ENCODE results near the gene RTL5. TPM values are rescaled to one million over a fixed set of nuclear protein-coding genes. Genes with fewer than 3 reads are reported as not detected.

Gene RTL5
- total and polyA plus RNA-seq, 10 of the 15 experiments (the other 5 are each of a cell fraction or from before 2014, with no cell fraction given), result under 0.01 to 0.10 (median 0.03) TPM; not detected in 5

DNA sequence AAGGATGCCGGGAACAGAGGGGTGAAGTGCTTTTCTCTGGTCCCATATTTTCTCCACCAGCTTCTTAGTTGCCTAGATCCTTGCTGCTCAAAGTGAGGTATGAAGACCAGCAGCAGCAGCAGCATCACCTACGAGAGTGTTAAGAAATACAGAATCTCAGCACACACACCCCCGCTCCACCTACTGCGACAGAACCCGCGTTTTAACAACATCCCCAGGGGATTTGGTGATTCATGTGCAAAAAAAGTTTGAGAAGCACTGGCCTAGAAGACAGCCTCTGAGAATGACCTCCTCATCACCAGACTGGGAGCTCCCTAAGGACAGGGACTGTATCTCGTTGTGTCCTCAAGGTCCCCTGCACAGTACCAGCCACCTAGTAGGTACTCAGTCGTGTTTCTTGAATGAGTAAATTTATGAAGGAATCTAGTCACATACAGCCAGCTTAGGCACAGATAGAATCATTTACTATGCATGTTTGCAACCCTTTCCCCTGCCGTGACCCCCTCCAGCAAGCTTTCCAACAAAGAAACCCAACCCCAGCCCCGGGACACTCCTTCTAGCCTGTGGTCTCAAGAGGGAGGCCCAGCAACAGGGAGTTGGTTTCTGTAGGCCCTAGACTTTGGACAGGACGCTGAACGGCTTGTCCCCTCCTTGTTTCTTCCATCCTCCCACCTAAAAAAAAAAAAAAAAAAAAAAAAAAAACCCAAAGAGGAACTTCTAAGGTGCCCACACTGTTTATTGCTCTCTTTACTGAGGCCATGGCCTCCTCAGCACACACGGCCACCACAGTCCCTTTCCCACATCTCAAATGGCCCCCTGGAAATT is 21.5 kb downstream of the RTL5 start:
- peaks cover 1 to 3% of the 10 kb centered on the region in 2 experiments; a peak in 2 of 4 replicates for H3K27me3 ChIP-seq (replicated peaks in 1 of 2; ENCODE audit: control insufficient read depth in 2 of 2, insufficient read depth in 2 of 2, low read length in 1 of 2)
- CTCF ChIA-PET, result interaction anchor here (0.7 to 1.0 kb wide), 2 partner anchors 16 to 92 kb away, joined by 3 read pairs; no protein-coding TSS in a partner anchor
- no peak overlapping the region for H3K4me3 ChIP-seq
- WGBS (ENCODE audit: insufficient coverage, insufficient replicate concordance, low lambda C conversion rate, missing lambda C conversion rate), result 15% methylated on average over 12 of the region's 13 CpGs
- no peak overlapping the region for H3K4me2 ChIP-seq (ENCODE audit: control insufficient read depth, insufficient read depth)
- DNase-seq (ENCODE audit: low read depth, low spot score) (no peak), ATAC-seq (no peak; the same call in 2 of the 3 replicates), FAIRE-seq (no peak)
- H3K27ac ChIP-seq (ENCODE audit: control insufficient read depth, insufficient read depth), result no peak overlapping the region
- 0 out of 2 replicates have a peak, but pooled peaks cover under 1% of the 10 kb centered on the region for H3K4me1 ChIP-seq (ENCODE audit: control insufficient read depth, insufficient read depth, low read length)
- H3K36me3 ChIP-seq (ENCODE audit: control insufficient read depth in 2 of 2, insufficient read depth in 2 of 2, low read length in 1 of 2), result no peaks in the 10 kb centered on the region
- H4K20me1 ChIP-seq (ENCODE audit: control insufficient read depth, insufficient read depth), result no peaks in the 10 kb centered on the region
- RAD21 ChIA-PET (ENCODE audit: unreplicated experiment), result interaction anchor here (0.7 kb wide), 1 partner anchor 112 kb away, joined by 3 read pairs; no protein-coding TSS in a partner anchor
- no peaks in the 10 kb centered on the region for H3K79me2 ChIP-seq (ENCODE audit: control insufficient read depth, insufficient read depth, low read length)
- SMC1A ChIA-PET (ENCODE audit: uncharacterized antibody, unreplicated experiment), result no interaction called here
- no peak overlapping the region for H3K9ac ChIP-seq (ENCODE audit: control insufficient read depth, insufficient read depth, low read length)
- POLR2A ChIA-PET, result interaction anchor here (0.7 kb wide), 1 partner anchor 14 kb away, joined by 6 read pairs; no protein-coding TSS in a partner anchor
- in situ Hi-C loops (cut with MboI) (no loop called here), intact Hi-C loops (cut with micrococcal nuclease; ENCODE audit: unreplicated experiment) (no loop called here)
- BruUV-seq (replicated peaks), result no TSS peak
- no peaks in the 10 kb centered on the region for H3K9me3 ChIP-seq (replicated peaks; ENCODE audit: control insufficient read depth, insufficient read depth, low read length)
- H2AFZ ChIP-seq (ENCODE audit: control insufficient read depth, low read depth, low read length), result no peak overlapping the region
- TF ChIP-seq, protein P1, sequence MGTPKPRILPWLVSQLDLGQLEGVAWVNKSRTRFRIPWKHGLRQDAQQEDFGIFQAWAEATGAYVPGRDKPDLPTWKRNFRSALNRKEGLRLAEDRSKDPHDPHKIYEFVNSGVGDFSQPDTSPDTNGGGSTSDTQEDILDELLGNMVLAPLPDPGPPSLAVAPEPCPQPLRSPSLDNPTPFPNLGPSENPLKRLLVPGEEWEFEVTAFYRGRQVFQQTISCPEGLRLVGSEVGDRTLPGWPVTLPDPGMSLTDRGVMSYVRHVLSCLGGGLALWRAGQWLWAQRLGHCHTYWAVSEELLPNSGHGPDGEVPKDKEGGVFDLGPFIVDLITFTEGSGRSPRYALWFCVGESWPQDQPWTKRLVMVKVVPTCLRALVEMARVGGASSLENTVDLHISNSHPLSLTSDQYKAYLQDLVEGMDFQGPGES (IDR thresholded peaks at IDR 0.05), result no peak
- TF ChIP-seq NR2C1 (IDR thresholded peaks at IDR 0.05), result no peak
- TF ChIP-seq, protein P2, sequence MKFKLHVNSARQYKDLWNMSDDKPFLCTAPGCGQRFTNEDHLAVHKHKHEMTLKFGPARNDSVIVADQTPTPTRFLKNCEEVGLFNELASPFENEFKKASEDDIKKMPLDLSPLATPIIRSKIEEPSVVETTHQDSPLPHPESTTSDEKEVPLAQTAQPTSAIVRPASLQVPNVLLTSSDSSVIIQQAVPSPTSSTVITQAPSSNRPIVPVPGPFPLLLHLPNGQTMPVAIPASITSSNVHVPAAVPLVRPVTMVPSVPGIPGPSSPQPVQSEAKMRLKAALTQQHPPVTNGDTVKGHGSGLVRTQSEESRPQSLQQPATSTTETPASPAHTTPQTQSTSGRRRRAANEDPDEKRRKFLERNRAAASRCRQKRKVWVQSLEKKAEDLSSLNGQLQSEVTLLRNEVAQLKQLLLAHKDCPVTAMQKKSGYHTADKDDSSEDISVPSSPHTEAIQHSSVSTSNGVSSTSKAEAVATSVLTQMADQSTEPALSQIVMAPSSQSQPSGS (IDR thresholded peaks at IDR 0.05; ENCODE audit: low read length), result no peak
- TF ChIP-seq WRNIP1 (IDR thresholded peaks at IDR 0.05; ENCODE audit: borderline replicate concordance, low read depth, low read length), result no peak
- TF ChIP-seq, protein P3, sequence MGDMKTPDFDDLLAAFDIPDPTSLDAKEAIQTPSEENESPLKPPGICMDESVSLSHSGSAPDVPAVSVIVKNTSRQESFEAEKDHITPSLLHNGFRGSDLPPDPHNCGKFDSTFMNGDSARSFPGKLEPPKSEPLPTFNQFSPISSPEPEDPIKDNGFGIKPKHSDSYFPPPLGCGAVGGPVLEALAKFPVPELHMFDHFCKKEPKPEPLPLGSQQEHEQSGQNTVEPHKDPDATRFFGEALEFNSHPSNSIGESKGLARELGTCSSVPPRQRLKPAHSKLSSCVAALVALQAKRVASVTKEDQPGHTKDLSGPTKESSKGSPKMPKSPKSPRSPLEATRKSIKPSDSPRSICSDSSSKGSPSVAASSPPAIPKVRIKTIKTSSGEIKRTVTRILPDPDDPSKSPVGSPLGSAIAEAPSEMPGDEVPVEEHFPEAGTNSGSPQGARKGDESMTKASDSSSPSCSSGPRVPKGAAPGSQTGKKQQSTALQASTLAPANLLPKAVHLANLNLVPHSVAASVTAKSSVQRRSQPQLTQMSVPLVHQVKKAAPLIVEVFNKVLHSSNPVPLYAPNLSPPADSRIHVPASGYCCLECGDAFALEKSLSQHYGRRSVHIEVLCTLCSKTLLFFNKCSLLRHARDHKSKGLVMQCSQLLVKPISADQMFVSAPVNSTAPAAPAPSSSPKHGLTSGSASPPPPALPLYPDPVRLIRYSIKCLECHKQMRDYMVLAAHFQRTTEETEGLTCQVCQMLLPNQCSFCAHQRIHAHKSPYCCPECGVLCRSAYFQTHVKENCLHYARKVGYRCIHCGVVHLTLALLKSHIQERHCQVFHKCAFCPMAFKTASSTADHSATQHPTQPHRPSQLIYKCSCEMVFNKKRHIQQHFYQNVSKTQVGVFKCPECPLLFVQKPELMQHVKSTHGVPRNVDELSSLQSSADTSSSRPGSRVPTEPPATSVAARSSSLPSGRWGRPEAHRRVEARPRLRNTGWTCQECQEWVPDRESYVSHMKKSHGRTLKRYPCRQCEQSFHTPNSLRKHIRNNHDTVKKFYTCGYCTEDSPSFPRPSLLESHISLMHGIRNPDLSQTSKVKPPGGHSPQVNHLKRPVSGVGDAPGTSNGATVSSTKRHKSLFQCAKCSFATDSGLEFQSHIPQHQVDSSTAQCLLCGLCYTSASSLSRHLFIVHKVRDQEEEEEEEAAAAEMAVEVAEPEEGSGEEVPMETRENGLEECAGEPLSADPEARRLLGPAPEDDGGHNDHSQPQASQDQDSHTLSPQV (IDR thresholded peaks at IDR 0.05), result no peak
- TF ChIP-seq EGR1 (IDR thresholded peaks at IDR 0.05; ENCODE audit: borderline replicate concordance in 1 of 2, low read depth in 2 of 2, low read length in 2 of 2), result no peak
- no peak for TF ChIP-seq ATF7 (IDR thresholded peaks at IDR 0.05; ENCODE audit: low read depth)
- TF ChIP-seq, protein P4, sequence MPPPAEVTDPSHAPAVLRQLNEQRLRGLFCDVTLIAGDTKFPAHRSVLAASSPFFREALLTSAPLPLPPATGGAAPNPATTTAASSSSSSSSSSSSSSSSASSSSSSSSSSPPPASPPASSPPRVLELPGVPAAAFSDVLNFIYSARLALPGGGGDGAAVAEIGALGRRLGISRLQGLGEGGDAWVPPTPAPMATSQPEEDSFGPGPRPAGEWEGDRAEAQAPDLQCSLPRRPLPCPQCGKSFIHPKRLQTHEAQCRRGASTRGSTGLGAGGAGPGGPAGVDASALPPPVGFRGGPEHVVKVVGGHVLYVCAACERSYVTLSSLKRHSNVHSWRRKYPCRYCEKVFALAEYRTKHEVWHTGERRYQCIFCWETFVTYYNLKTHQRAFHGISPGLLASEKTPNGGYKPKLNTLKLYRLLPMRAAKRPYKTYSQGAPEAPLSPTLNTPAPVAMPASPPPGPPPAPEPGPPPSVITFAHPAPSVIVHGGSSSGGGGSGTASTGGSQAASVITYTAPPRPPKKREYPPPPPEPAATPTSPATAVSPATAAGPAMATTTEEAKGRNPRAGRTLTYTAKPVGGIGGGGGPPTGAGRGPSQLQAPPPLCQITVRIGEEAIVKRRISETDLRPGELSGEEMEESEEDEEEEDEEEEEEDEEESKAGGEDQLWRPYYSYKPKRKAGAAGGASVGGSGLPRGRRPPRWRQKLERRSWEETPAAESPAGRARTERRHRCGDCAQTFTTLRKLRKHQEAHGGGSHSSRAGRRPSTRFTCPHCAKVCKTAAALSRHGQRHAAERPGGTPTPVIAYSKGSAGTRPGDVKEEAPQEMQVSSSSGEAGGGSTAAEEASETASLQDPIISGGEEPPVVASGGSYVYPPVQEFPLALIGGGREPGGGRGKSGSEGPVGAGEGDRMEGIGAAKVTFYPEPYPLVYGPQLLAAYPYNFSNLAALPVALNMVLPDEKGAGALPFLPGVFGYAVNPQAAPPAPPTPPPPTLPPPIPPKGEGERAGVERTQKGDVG (CRISPR knock-in tag; IDR thresholded peaks at IDR 0.05), result no peak
- no peak for TF ChIP-seq BCL11A (IDR thresholded peaks at IDR 0.05; ENCODE audit: low read depth, low read length)
- no peak for TF ChIP-seq IKZF1 (conservative IDR thresholded peaks at IDR 0.05)
- no peak for TF ChIP-seq ZNF274 (IDR thresholded peaks at IDR 0.05; ENCODE audit: insufficient read depth, insufficient read length)
- no peak for TF ChIP-seq MEF2B (IDR thresholded peaks at IDR 0.05; ENCODE audit: partially characterized antibody, poor library complexity, severe bottlenecking)
- TF ChIP-seq SRF (IDR thresholded peaks at IDR 0.05; ENCODE audit: low read depth in 2 of 2, low read length in 2 of 2), result no peak

Data from GM12878 (cell line).